Islet of Langerhans (tissue), 1 donor: ENCODE data around the gene POLD2.

Experiments
- FAIRE-seq: peaks from one replicate; lab custom pipeline; 2011; peaks lifted over from hg19 to GRCh38; lab: Jason Lieb, UNC

Gene POLD2

DNA sequence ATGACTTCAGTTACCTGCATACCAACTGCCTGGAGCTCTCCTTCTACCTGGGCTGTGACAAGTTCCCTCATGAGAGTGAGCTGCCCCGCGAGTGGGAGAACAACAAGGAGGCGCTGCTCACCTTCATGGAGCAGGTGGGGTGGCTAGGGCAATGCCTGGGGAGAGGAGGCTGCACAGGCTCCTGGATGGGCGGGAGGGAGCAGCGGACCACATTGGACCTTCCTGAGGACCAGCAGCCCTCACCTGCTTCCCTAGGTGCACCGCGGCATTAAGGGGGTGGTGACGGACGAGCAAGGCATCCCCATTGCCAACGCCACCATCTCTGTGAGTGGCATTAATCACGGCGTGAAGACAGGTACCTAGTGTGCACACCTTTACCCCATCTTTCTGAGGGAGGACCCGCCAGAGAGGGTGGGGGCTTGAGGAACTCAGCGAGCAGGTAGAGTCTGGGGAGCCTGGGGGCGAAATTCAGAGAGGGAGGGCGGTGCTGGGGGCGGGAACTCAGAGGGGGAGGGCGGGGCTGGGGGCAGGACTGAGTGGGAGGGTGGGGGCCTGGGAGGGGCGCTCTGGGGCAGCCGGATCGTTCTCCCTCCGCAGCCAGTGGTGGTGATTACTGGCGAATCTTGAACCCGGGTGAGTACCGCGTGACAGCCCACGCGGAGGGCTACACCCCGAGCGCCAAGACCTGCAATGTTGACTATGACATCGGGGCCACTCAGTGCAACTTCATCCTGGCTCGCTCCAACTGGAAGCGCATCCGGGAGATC, 10.2 kb downstream of the POLD2 start:
- no peak for FAIRE-seq

DNA sequence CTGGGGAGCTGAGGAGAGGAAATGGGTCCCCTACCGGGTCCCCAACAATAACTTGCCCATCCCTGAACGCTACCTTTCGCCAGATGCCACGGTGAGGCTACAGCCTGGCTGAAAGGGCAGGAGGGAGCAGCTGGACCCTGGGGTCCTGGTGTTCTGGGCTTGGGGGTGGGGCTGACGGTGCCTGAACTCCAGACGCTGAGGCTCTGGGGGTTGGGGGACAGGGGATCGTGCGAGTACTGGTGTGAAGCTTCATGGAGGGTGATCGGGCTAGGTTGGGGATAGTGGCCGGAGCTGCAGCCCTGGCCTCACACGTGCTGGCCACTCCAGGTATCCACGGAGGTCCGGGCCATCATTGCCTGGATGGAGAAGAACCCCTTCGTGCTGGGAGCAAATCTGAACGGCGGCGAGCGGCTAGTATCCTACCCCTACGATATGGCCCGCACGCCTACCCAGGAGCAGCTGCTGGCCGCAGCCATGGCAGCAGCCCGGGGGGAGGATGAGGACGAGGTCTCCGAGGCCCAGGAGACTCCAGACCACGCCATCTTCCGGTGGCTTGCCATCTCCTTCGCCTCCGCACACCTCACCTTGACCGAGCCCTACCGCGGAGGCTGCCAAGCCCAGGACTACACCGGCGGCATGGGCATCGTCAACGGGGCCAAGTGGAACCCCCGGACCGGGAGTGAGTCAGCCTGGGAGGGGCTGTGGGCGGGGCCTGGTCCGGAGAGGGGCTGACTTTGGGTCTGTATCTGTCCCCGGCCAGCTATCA, 10.9 kb downstream of the POLD2 start:
- no peak for FAIRE-seq

GRCh38 chr7:44111761-44112160, 11.6 kb downstream of the POLD2 start:
- FAIRE-seq = no peak

GRCh38 chr7:44110719-44111635, 12.4 kb downstream of the POLD2 start:
- no peak for FAIRE-seq

- no peak for FAIRE-seq
Observed at GRCh38 chr7:44109991-44110390, 13.4 kb downstream of the POLD2 start.

- FAIRE-seq = no peak
Observed at GRCh38 chr7:44108768-44109750, 14.3 kb downstream of the POLD2 start.

DNA sequence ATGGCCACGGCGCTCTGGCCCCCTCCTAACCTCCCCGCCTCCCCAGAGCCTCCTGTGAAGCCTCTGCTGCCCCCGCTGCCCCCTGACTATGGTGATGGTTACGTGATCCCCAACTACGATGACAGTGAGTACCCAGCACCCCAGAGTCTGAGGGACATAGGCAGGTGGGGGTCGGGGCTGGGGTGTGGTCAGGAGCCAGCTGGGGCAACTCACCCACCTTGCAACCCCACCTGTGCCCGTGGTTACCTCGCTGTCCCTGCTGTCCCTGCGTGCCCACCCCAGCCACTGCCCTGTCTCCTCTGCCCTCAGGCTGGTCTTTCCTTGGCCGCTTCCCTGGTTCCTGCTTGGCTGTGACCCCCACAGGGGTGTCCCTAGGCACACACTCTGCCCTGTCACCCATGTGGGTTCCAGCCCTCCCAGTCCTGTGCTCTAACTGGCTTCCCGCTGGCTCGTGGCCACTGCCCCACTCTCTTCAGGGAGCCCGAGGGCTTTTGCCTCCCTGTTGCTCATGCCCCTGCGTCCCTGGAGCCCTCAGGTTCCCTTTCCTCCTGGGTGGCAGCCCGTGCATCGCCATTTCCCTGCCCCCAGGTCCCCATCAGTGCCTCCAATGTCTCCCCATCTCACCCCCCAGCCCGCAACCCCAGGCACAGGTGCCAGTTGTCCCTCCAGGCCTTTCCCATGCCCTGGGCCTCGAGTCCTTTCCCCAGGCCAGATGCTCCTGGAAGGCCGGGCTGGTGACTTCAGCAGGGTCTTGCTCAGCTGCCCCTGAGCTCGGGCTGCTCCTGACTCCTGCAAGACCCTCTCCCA, 15.2 kb downstream of the POLD2 start:
- no peak for FAIRE-seq

- no peak for FAIRE-seq
Observed at GRCh38 chr7:44107116-44107960, 16.0 kb downstream of the POLD2 start.

GRCh38 chr7:44106311-44107065, 16.9 kb downstream of the POLD2 start:
- no peak for FAIRE-seq

GRCh38 chr7:44105832-44106231, 17.5 kb downstream of the POLD2 start:
- no peak for FAIRE-seq

GRCh38 chr7:44104860-44105771, 18.2 kb downstream of the POLD2 start:
- FAIRE-seq = no peak

- FAIRE-seq = no peak
Observed at GRCh38 chr7:44103923-44104859, 19.2 kb downstream of the POLD2 start, which contains the start of gene AEBP1. Gene AEBP1 (plus strand): TSS chr7:44104345. CDS start chr7:44104666, 321 bp downstream.

- FAIRE-seq = no peak
Observed at GRCh38 chr7:44103566-44103922, 19.8 kb downstream of the POLD2 start.

DNA sequence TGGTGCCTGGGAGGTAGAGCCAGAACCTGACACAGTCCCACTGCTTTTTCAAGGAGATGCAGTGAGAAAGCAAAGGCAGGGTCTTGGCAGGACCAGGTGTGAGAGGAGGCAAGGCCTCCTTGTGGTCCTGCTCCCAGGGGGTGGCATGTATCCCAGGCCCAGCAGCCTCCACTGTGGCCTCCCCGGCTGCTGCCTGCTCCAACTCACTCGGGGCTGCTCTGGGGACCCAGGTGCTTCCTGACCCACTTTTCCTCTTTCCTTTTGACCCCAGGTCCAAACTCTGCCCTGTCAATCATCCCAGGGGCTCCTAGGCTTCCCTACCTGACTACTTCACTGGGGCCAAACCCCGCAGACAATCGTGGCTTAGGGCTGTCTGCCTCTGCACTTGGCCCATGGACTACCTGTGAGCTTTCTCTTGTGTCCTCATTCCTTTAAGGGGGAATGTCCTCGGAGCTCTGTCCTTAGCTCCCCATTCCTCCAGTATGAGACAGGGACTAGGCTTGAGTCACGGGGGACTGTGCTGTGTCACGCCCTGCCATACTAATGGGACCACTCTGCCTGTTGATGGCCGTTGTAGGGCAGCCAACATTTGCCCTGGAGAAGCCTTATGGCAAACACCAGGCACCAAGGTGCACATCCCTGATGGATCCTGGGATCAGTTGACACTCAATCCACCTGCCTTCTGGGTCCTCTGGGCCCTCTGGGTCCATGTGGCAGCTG, 20.3 kb downstream of the POLD2 start:
- no peak for FAIRE-seq

DNA sequence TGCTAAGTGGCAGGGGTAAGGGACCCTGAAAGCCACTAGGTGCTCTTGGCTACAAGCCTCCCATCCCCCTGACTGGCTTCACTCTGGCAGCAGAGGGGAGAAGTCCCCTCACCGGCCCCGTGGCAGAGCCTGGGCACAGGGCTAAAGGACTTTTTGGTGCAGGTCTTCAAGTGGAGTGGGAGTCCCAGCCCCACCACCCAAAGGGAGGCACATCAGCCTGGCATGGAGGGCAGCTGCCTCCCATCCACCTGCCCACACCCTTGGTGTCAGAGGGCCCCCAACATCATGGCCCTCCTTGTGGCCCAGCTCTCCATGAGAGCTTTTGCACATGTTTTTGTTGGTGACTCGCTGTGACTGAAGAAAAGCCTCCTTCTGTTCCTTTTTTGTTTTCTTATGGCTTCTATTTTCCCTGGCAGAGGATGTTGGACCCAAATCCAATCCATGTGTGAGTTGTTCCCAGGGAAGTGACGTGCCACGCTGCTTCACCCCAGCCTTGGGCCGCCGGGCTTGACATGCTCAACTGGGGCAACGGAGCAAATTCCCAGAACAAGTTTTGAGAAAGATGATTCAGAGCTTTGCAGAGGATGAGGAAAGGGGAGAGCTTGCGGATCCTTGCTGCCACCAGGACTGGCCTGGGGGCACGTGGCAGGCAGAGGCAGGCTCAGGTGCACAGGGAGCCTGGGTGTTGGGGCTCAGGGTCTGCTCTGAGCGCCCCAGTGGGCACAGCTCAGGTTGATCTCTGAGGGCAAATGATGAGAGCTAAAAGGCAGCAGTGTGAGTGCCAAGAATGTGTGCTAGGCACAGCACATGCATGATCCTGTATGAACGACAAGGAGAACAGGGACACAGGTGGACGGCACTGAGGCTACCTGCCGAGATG, 21.1 kb downstream of the POLD2 start:
- FAIRE-seq = no peak
